Liver (tissue), 9 donors: ENCODE data around the gene AGGF1. TPM values are rescaled to one million over a fixed set of nuclear protein-coding genes. Genes with fewer than 3 reads are reported as not detected.

Experiments
- DNase-seq: peaks from one replicate; pipeline ENCODE4 v3.0.0-alpha.2; 2017; ENCODE audit warnings: low spot score
- H3K27ac ChIP-seq, 2 donors: one replicate each; pipeline ENCODE4 v1.7.0; 2013; ENCODE audit warnings: inconsistent platforms in 2 of 2, low read length in 2 of 2, control low read depth in 1 of 2, low read depth in 1 of 2, mild to moderate bottlenecking in 1 of 2
- H3K27me3 ChIP-seq, 4 donors: one replicate each; pipeline versions ENCODE4 v1.6.1 to v1.7.0; 2013; ENCODE audit warnings: low read length in 3 of 4, inconsistent platforms in 1 of 4, mild to moderate bottlenecking in 1 of 4, moderate library complexity in 1 of 4; ENCODE audit not compliant: control insufficient read depth in 4 of 4, insufficient read depth in 4 of 4
- H3K36me3 ChIP-seq, 4 donors: one replicate each; pipeline versions ENCODE4 v1.6.1 to v1.7.0; 2013; ENCODE audit warnings: low read length in 3 of 4, mild to moderate bottlenecking in 3 of 4, low read depth in 1 of 4, moderate library complexity in 1 of 4; ENCODE audit not compliant: control insufficient read depth in 4 of 4, insufficient read depth in 3 of 4
- H3K4me1 ChIP-seq, 4 donors: one replicate each; pipeline versions ENCODE4 v1.6.1 to v1.7.0; 2013; ENCODE audit warnings: low read length in 3 of 4, mild to moderate bottlenecking in 3 of 4, moderate library complexity in 1 of 4; ENCODE audit not compliant: control insufficient read depth in 4 of 4, insufficient read depth in 4 of 4
- H3K4me3 ChIP-seq, 3 donors: one replicate each; pipeline versions ENCODE4 v1.6.1 to v1.7.0; 2013; ENCODE audit warnings: low read length in 3 of 3, control low read depth in 1 of 3, low read depth in 1 of 3, mild to moderate bottlenecking in 1 of 3
- H3K9ac ChIP-seq, 2 donors: one replicate each; pipeline ENCODE4 v1.7.0; 2013; ENCODE audit warnings: low read length in 2 of 2, mild to moderate bottlenecking in 2 of 2, moderate library complexity in 2 of 2, control low read depth in 1 of 2, low read depth in 1 of 2
- H3K9me3 ChIP-seq, 4 donors: one replicate each; pipeline versions ENCODE4 v1.6.1 to v1.7.0; 2013; ENCODE audit warnings: low read length in 3 of 4; ENCODE audit not compliant: control insufficient read depth in 4 of 4
- ATF3 ChIP-seq: IDR thresholded peaks from 2 replicates; pipeline ENCODE4 v1.6.1; 2016; ENCODE audit warnings: antibody characterized with exemption
- CTCF ChIP-seq: fragments of 150-350 bp; IDR thresholded peaks from 2 replicates; pipeline ENCODE4 v1.5.1; 2017; ENCODE audit warnings: improper control_type of control experiment, low read depth, low read length; ENCODE audit not compliant: missing input control
- EGR1 ChIP-seq, 2 donors: IDR thresholded peaks; 2 replicates each; pipeline ENCODE4 v1.6.1; 2016 to 2018; ENCODE audit warnings: antibody characterized with exemption in 2 of 2, low read depth in 2 of 2
- FOXA1 ChIP-seq: IDR thresholded peaks from 2 replicates; pipeline ENCODE4 v1.6.1; 2016; ENCODE audit warnings: antibody characterized with exemption
- FOXA2 ChIP-seq: IDR thresholded peaks from 2 replicates; pipeline ENCODE4 v1.6.1; 2016; ENCODE audit warnings: antibody characterized with exemption
- GABPA ChIP-seq, 2 donors: IDR thresholded peaks in 1 of 2; conservative IDR thresholded peaks in 1 of 2; 2 replicates each; pipeline ENCODE4 v1.6.1; 2016; ENCODE audit warnings: antibody characterized with exemption in 2 of 2, mild to moderate bottlenecking in 1 of 2, moderate library complexity in 1 of 2
- HNF4A ChIP-seq, 2 donors: conservative IDR thresholded peaks; 2 replicates each; pipeline ENCODE4 v1.6.1; 2016; ENCODE audit warnings: antibody characterized with exemption in 2 of 2, mild to moderate bottlenecking in 2 of 2
- HNF4G ChIP-seq: IDR thresholded peaks from 2 replicates; pipeline ENCODE4 v1.6.1; 2016; ENCODE audit warnings: antibody characterized with exemption
- JUND ChIP-seq, 2 donors: IDR thresholded peaks; 2 replicates each; pipeline ENCODE4 v1.6.1; 2016; ENCODE audit warnings: antibody characterized with exemption in 2 of 2
- MAX ChIP-seq: IDR thresholded peaks from 2 replicates; pipeline ENCODE4 v1.6.1; 2016; ENCODE audit warnings: antibody characterized with exemption
- NR2F2 ChIP-seq: IDR thresholded peaks from 2 replicates; pipeline ENCODE4 v1.6.1; 2016; ENCODE audit warnings: antibody characterized with exemption
- RAD21 ChIP-seq, 2 donors: IDR thresholded peaks; 2 replicates each; pipeline ENCODE4 v1.6.1; 2016; ENCODE audit warnings: antibody characterized with exemption in 2 of 2, mild to moderate bottlenecking in 2 of 2
- REST ChIP-seq: IDR thresholded peaks from 2 replicates; pipeline ENCODE4 v1.6.1; 2016; ENCODE audit warnings: antibody characterized with exemption, mild to moderate bottlenecking
- RXRA ChIP-seq, 2 donors: IDR thresholded peaks; 2 replicates each; pipeline ENCODE4 v1.6.1; 2017 to 2018; ENCODE audit warnings: antibody characterized with exemption in 2 of 2, mild to moderate bottlenecking in 1 of 2
- SP1 ChIP-seq: IDR thresholded peaks from 2 replicates; pipeline ENCODE4 v1.6.1; 2018; ENCODE audit warnings: antibody characterized with exemption, mild to moderate bottlenecking
- TAF1 ChIP-seq: conservative IDR thresholded peaks from 2 replicates; pipeline ENCODE4 v1.6.1; 2016; ENCODE audit warnings: antibody characterized with exemption, mild to moderate bottlenecking
- YY1 ChIP-seq: IDR thresholded peaks from 2 replicates; pipeline ENCODE4 v1.6.1; 2016; ENCODE audit warnings: antibody characterized with exemption, mild to moderate bottlenecking
- ZBTB33 ChIP-seq: IDR thresholded peaks from 2 replicates; pipeline ENCODE4 v1.6.1; 2016; ENCODE audit warnings: antibody characterized with exemption
- WGBS: extraction: QIAGEN DNeasy Blood & Tissue Kit; methylation state at CpG from one replicate; pipeline ENCODE4 v1.1.7; 2013; 5-methylcytosine and 5-hydroxymethylcytosine counted together
- polyA plus RNA-seq, 2 donors: library from polyadenylated mRNA; stranded (reverse) in 1 of 2; unstranded in 1 of 2; fragments of 200-250 nt in 1 of 2; fragments of >200 nt in 1 of 2; fragmentation: Nextera tagmentation in 1 of 2; extraction: Ambion mirVana in 1 of 2; gene quantifications; one replicate each; pipeline versions ENCODE4 v1.2.1 to v1.2.3, GENCODE V29; 2013 to 2015
- total RNA-seq, 2 donors: library from RNA; depleted of rRNA; stranded (reverse); fragments of >200 nt; gene quantifications; one replicate each; pipeline ENCODE4 v1.2.3, GENCODE V29; 2014
- donor health status: healthy.
- donor health status: healthy.
- donor health status: healthy.
- donor health status: healthy.
- donor health status: healthy.

AGGF1 gene
- total and polyA plus RNA-seq, 4 donors, result 7.2 to 16.7 (median 15.1) TPM

GRCh38 chr5:77017668-77018067 is 12.5 kb upstream of the AGGF1 start (continued):
- no peak for TF ChIP-seq REST

GRCh38 chr5:77022511-77023417 is 7.4 kb upstream of the AGGF1 start:
- Histone ChIP-seq H3K9me3 (no peaks in the 10 kb centered on the region), H3K27ac (peak overlapping the region; percentile 55 to 69), H3K27me3 (no peaks in the 10 kb centered on the region), H3K4me1 (peaks cover 0 to 20% (median 12%) of the 10 kb centered on the region in 4 donors), H3K9ac (no peak overlapping the region), H3K36me3 (no peaks in the 10 kb centered on the region), H3K4me3 (no peak overlapping the region)
- 47% methylated on average over 7 of the region's 7 CpGs for WGBS
- no peak for DNase-seq
- TF ChIP-seq RXRA (IDR thresholded peaks at IDR 0.05), result peak; percentile 88 to 91
- TF ChIP-seq REST, result no peak
- TF ChIP-seq HNF4G, result peak; percentile 64
- peak in 1 of 2 donors; percentile 43 for TF ChIP-seq GABPA (IDR thresholded peaks at IDR 0.05 in 1 of 2, conservative IDR thresholded peaks at IDR 0.05 in 1 of 2)
- no peak for TF ChIP-seq FOXA2
- no peak for TF ChIP-seq FOXA1
- peak; percentile 46 for TF ChIP-seq MAX
- no peak for TF ChIP-seq ATF3
- no peak for TF ChIP-seq CTCF
- TF ChIP-seq HNF4A (conservative IDR thresholded peaks at IDR 0.05), result peak; percentile 91
- TF ChIP-seq TAF1, result no peak
- TF ChIP-seq SP1, result peak; percentile 89
- TF ChIP-seq NR2F2, result no peak
- TF ChIP-seq EGR1 (IDR thresholded peaks at IDR 0.05; ENCODE audit: low read depth in 2 of 2), result no peak
- no peak for TF ChIP-seq ZBTB33
- no peak for TF ChIP-seq RAD21 (IDR thresholded peaks at IDR 0.05)
- TF ChIP-seq YY1, result peak; percentile 28
- peak; percentile 19 to 64 for TF ChIP-seq JUND (IDR thresholded peaks at IDR 0.05)
